Activated CD8-positive, alpha-beta memory T cell treated with anti-CD3 and anti-CD28 coated beads for 48 hours (primary cell): ENCODE measurements around the gene DEPDC5.

ENCODE experiments used
- DNase-seq, 3 experiments: peaks; one replicate each; pipeline ENCODE4 v3.0.0-alpha.2; 2020; ENCODE audit warnings: low read depth in 2 of 3, low spot score in 2 of 3

DEPDC5 gene

GRCh38 chr22:31846161-31847115, 92.6 kb downstream of the DEPDC5 start:
- DNase-seq, result no peak

GRCh38 chr22:31848411-31848810, 94.6 kb downstream of the DEPDC5 start:
- DNase-seq, result no peak

GRCh38 chr22:31850135-31850534, 96.3 kb downstream of the DEPDC5 start:
- DNase-seq, result no peak

- no peak for DNase-seq
Measured at GRCh38 chr22:31852691-31853421, 99.0 kb downstream of the DEPDC5 start.

GRCh38 chr22:31853736-31854495, 100.1 kb downstream of the DEPDC5 start:
- no peak for DNase-seq

- DNase-seq, result no peak
Measured at GRCh38 chr22:31857247-31857646, 103.4 kb downstream of the DEPDC5 start.

- no peak for DNase-seq
Measured at GRCh38 chr22:31861226-31861840, 107.5 kb downstream of the DEPDC5 start.

- no peak for DNase-seq
Measured at GRCh38 chr22:31866918-31867317, 113.1 kb downstream of the DEPDC5 start.

GRCh38 chr22:31867386-31868153, 113.8 kb downstream of the DEPDC5 start:
- no peak for DNase-seq

- no peak for DNase-seq
Measured at GRCh38 chr22:31869739-31870138, 115.9 kb downstream of the DEPDC5 start.

- no peak for DNase-seq
Measured at GRCh38 chr22:31870890-31871289, 117.1 kb downstream of the DEPDC5 start.

GRCh38 chr22:31871480-31871879, 117.7 kb downstream of the DEPDC5 start:
- no peak for DNase-seq

GRCh38 chr22:31872209-31872608, 118.4 kb downstream of the DEPDC5 start:
- no peak for DNase-seq

GRCh38 chr22:31874821-31875220, 121.0 kb downstream of the DEPDC5 start:
- DNase-seq, result no peak

- DNase-seq, result peak in 1 of 3 experiments; percentile 4
Measured at GRCh38 chr22:31876156-31876920, 122.5 kb downstream of the DEPDC5 start.

GRCh38 chr22:31879585-31879984, 125.8 kb downstream of the DEPDC5 start:
- no peak for DNase-seq

- no peak for DNase-seq
Measured at GRCh38 chr22:31881200-31881599, 127.4 kb downstream of the DEPDC5 start.

- DNase-seq, result no peak
Measured at GRCh38 chr22:31881865-31882264, 128.0 kb downstream of the DEPDC5 start.

GRCh38 chr22:31882971-31883370, 129.2 kb downstream of the DEPDC5 start:
- no peak for DNase-seq
